ENCODE results near the gene KCNK17.

Gene KCNK17

DNA sequence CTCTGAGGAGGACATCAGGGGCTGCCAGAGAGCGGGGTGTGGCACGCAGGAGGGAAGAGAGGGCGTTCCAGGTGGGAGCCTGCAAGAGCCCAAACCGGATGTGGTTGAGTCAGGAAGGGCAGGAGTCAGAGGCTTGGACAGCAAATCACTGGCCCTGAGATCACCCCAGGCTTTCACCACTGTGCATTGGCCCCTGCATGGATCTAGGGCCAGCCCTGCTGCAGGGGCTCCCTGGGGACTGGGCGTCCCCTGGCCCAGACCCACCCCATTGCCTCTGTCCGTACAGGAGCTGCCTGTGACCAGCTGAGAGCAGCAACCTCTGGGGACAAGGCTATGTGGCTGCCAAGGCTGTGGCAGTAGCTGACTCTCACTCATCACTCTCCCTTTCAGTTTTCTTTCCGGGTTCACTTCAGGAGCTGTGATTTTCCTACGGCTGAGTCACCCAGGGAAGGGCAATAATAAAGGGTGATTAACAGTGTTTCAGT, 33.9 kb downstream of the KCNK17 start:
- Histone ChIP-seq H2BK120ac (ENCODE audit: low read depth, low read length) (no peak overlapping the region), H3K18ac (ENCODE audit: low read length) (peak overlapping the region; percentile 15), H4K91ac (ENCODE audit: low read depth, low read length, poor library complexity) (no peak overlapping the region), H3K14ac (ENCODE audit: low read length) (no peak overlapping the region), H4K8ac (ENCODE audit: low read depth, low read length) (no peak overlapping the region), H2BK15ac (ENCODE audit: low read length) (no peak overlapping the region), H2AFZ (ENCODE audit: low read length) (no peak overlapping the region), H2BK12ac (ENCODE audit: low read length) (peak overlapping the region; percentile 36), H2AK5ac (ENCODE audit: low read depth, low read length) (no peak overlapping the region), H3K23ac (ENCODE audit: low read depth, low read length, poor library complexity) (no peak overlapping the region), H3K4me1 (ENCODE audit: control insufficient read depth in 2 of 2, insufficient read depth in 1 of 2, low read depth in 1 of 2, low read length in 2 of 2) (no peaks in the 10 kb centered on the region), H3K36me3 (replicated peaks in 1 of 2; ENCODE audit: control insufficient read depth in 2 of 2, insufficient read depth in 2 of 2, low read length in 2 of 2) (no peaks in the 10 kb centered on the region), H3K4me2 (ENCODE audit: insufficient read depth, low read length, poor library complexity, severe bottlenecking) (no peak overlapping the region), H3K27me3 (ENCODE audit: control insufficient read depth in 3 of 3, insufficient read depth in 3 of 3, low read depth in 1 of 3, low read length in 3 of 3) (peaks cover 0 to 34% (median 0%) of the 10 kb centered on the region in 3 experiments), H3K4me3 (ENCODE audit: low read length in 2 of 2) (no peak overlapping the region), H3K9ac (ENCODE audit: low read depth, low read length, poor library complexity) (no peak overlapping the region), H3K4ac (ENCODE audit: low read length) (no peak overlapping the region), H3K27ac (replicated peaks; ENCODE audit: low read length) (no peak overlapping the region), H3K9me3 (replicated peaks in 1 of 2; ENCODE audit: control insufficient read depth in 2 of 2, insufficient read depth in 1 of 2, low read depth in 1 of 2, low read length in 2 of 2) (no peaks in the 10 kb centered on the region), H3K79me1 (ENCODE audit: low read depth, low read length) (no peaks in the 10 kb centered on the region), H2BK5ac (ENCODE audit: low read length) (no peak overlapping the region)
- DNase-seq (ENCODE audit: low spot score), result no peak
- no CpG with 5 or more reads among the region's 8 CpGs for WGBS, 2 donors (ENCODE audit: extremely low coverage in 2 of 2, insufficient read length in 2 of 2, insufficient replicate concordance in 1 of 2)

DNA sequence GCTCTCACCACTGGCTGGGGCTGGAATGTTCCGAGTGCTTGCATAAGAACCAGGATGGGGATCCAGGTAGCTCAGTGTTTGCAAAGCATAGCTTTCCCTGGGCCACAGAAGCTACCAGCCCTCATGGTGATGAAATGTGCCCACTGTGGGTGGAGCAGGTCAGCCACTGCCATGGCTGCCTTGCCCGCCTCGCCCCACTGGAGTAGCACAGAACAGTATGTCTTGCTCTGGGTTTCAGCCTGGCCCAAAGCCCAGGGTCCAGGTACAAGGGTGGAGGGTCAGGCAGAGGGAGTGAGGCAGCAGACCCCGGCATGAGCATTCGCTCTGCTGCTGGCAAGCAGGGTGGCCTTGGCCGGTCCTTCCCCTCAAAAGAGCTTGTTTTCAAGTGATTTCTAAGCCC, 34.7 kb downstream of the KCNK17 start:
- WGBS, 2 donors (ENCODE audit: extremely low coverage in 2 of 2, insufficient read length in 2 of 2, insufficient replicate concordance in 1 of 2), result no CpG with 5 or more reads among the region's 6 CpGs

DNA sequence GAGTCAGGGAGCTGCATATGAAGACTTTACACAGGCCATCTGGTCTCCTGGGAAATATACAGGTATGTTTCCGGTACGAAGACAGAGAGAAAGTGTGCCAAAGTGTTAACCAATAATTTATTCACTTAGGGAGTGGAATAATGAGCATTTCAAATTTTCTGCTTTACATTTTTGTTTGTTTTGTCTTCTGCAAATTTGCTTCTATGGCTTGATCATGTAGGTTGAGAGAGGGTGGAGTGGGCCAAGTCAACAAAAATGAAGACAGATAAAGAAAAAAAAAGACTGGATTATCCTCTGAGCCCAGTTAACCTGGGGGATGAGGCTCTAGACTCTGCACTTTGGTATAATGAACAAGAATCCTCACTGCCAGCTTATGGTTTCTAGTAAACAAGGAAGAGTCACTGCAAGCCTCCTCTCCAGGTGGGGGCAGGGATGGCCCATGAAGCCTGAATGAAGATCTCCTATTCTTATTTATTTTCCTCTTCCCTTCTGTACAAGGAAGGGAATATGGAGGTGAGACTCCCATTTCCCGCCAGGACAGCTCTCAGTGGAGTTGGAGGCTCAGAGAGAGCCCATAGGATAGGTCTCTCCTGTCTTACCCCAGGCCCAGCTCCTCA, 37.7 kb downstream of the KCNK17 start:
- no peak overlapping the region for H2BK5ac ChIP-seq (ENCODE audit: low read length)
- DNase-seq (ENCODE audit: low spot score), result no peak
- no peak overlapping the region for H3K23ac ChIP-seq (ENCODE audit: low read depth, low read length, poor library complexity)

More for the DNA sequence above, 34.7 kb downstream of the KCNK17 start:
- no peak overlapping the region for H3K4me2 ChIP-seq (ENCODE audit: insufficient read depth, low read length, poor library complexity, severe bottlenecking)
- no peaks in the 10 kb centered on the region for H3K4me1 ChIP-seq (ENCODE audit: control insufficient read depth in 2 of 2, insufficient read depth in 1 of 2, low read depth in 1 of 2, low read length in 2 of 2)
- H3K14ac ChIP-seq (ENCODE audit: low read length), result no peak overlapping the region
- H3K23ac ChIP-seq (ENCODE audit: low read depth, low read length, poor library complexity), result no peak overlapping the region
- H3K27ac ChIP-seq (replicated peaks; ENCODE audit: low read length), result no peak overlapping the region
- no peak overlapping the region for H2BK120ac ChIP-seq (ENCODE audit: low read depth, low read length)
- H3K79me1 ChIP-seq (ENCODE audit: low read depth, low read length), result no peaks in the 10 kb centered on the region
- H4K8ac ChIP-seq (ENCODE audit: low read depth, low read length), result no peak overlapping the region
- no peak for DNase-seq (ENCODE audit: low spot score)
- no peak overlapping the region for H2AFZ ChIP-seq (ENCODE audit: low read length)
- H3K18ac ChIP-seq (ENCODE audit: low read length), result peak overlapping the region; percentile 50
- no peak overlapping the region for H4K91ac ChIP-seq (ENCODE audit: low read depth, low read length, poor library complexity)
- no peak overlapping the region for H3K4me3 ChIP-seq (ENCODE audit: low read length in 2 of 2)
- no peaks in the 10 kb centered on the region for H3K36me3 ChIP-seq (replicated peaks in 1 of 2; ENCODE audit: control insufficient read depth in 2 of 2, insufficient read depth in 2 of 2, low read length in 2 of 2)
- H2AK5ac ChIP-seq (ENCODE audit: low read depth, low read length), result no peak overlapping the region
- no peak overlapping the region for H2BK15ac ChIP-seq (ENCODE audit: low read length)
- no peak overlapping the region for H3K9ac ChIP-seq (ENCODE audit: low read depth, low read length, poor library complexity)
- no peak overlapping the region for H2BK5ac ChIP-seq (ENCODE audit: low read length)
- no peak overlapping the region for H2BK12ac ChIP-seq (ENCODE audit: low read length)
- H3K27me3 ChIP-seq (ENCODE audit: control insufficient read depth in 3 of 3, insufficient read depth in 3 of 3, low read depth in 1 of 3, low read length in 3 of 3), result peaks cover 0 to 34% (median 0%) of the 10 kb centered on the region in 3 experiments
- H3K4ac ChIP-seq (ENCODE audit: low read length), result no peak overlapping the region
- H3K9me3 ChIP-seq (replicated peaks in 1 of 2; ENCODE audit: control insufficient read depth in 2 of 2, insufficient read depth in 1 of 2, low read depth in 1 of 2, low read length in 2 of 2), result no peaks in the 10 kb centered on the region

DNA sequence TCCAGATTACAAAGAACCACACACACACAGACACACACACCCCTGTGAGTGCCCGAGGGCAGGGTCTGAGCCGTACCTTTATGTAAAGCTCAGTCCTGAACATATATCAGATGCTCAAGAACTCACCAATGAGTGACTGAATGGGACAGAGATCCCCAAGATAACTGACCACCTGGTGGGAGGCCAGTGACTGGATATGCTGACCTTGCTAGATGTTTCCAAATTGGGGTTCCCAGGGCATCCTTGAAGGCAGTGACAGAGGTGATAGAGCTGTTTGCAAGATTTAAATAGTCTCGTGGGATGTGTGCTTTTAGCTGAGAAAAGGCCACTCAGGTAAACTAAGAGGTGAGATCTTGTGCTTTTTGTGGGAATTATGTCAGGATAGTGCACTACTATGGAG, 39.3 kb downstream of the KCNK17 start:
- Histone ChIP-seq H3K14ac (ENCODE audit: low read length) (no peak overlapping the region), H2BK120ac (ENCODE audit: low read depth, low read length) (no peak overlapping the region), H3K27me3 (ENCODE audit: control insufficient read depth in 3 of 3, insufficient read depth in 3 of 3, low read depth in 1 of 3, low read length in 3 of 3) (peaks cover 0 to 9% (median 0%) of the 10 kb centered on the region in 3 experiments), H3K79me1 (ENCODE audit: low read depth, low read length) (no peaks in the 10 kb centered on the region), H4K8ac (ENCODE audit: low read depth, low read length) (no peak overlapping the region), H3K27ac (replicated peaks; ENCODE audit: low read length) (no peak overlapping the region), H3K4me1 (ENCODE audit: control insufficient read depth in 2 of 2, insufficient read depth in 1 of 2, low read depth in 1 of 2, low read length in 2 of 2) (no peaks in the 10 kb centered on the region), H3K4me2 (ENCODE audit: insufficient read depth, low read length, poor library complexity, severe bottlenecking) (no peak overlapping the region), H3K36me3 (replicated peaks in 1 of 2; ENCODE audit: control insufficient read depth in 2 of 2, insufficient read depth in 2 of 2, low read length in 2 of 2) (no peaks in the 10 kb centered on the region), H3K4ac (ENCODE audit: low read length) (no peak overlapping the region), H3K9ac (ENCODE audit: low read depth, low read length, poor library complexity) (no peak overlapping the region), H2AFZ (ENCODE audit: low read length) (no peak overlapping the region), H4K91ac (ENCODE audit: low read depth, low read length, poor library complexity) (no peak overlapping the region), H2BK12ac (ENCODE audit: low read length) (no peak overlapping the region), H2BK5ac (ENCODE audit: low read length) (no peak overlapping the region), H3K18ac (ENCODE audit: low read length) (no peak overlapping the region), H3K9me3 (replicated peaks in 1 of 2; ENCODE audit: control insufficient read depth in 2 of 2, insufficient read depth in 1 of 2, low read depth in 1 of 2, low read length in 2 of 2) (no peaks in the 10 kb centered on the region), H2BK15ac (ENCODE audit: low read length) (no peak overlapping the region), H2AK5ac (ENCODE audit: low read depth, low read length) (no peak overlapping the region), H3K4me3 (ENCODE audit: low read length in 2 of 2) (no peak overlapping the region), H3K23ac (ENCODE audit: low read depth, low read length, poor library complexity) (no peak overlapping the region)
- DNase-seq (ENCODE audit: low spot score), result no peak
- WGBS, 2 donors (ENCODE audit: extremely low coverage in 2 of 2, insufficient read length in 2 of 2, insufficient replicate concordance in 1 of 2), result no CpG with 5 or more reads among the region's 3 CpGs

More for the DNA sequence above, 37.7 kb downstream of the KCNK17 start:
- peaks cover 0 to 20% (median 0%) of the 10 kb centered on the region in 3 experiments for H3K27me3 ChIP-seq (ENCODE audit: control insufficient read depth in 3 of 3, insufficient read depth in 3 of 3, low read depth in 1 of 3, low read length in 3 of 3)
- H3K36me3 ChIP-seq (replicated peaks in 1 of 2; ENCODE audit: control insufficient read depth in 2 of 2, insufficient read depth in 2 of 2, low read length in 2 of 2), result no peaks in the 10 kb centered on the region
- H4K91ac ChIP-seq (ENCODE audit: low read depth, low read length, poor library complexity), result no peak overlapping the region
- no peak overlapping the region for H2BK12ac ChIP-seq (ENCODE audit: low read length)
- H3K9me3 ChIP-seq (replicated peaks in 1 of 2; ENCODE audit: control insufficient read depth in 2 of 2, insufficient read depth in 1 of 2, low read depth in 1 of 2, low read length in 2 of 2), result no peaks in the 10 kb centered on the region
- no peak overlapping the region for H2BK15ac ChIP-seq (ENCODE audit: low read length)
- H3K18ac ChIP-seq (ENCODE audit: low read length), result no peak overlapping the region
- WGBS, 2 donors (ENCODE audit: extremely low coverage in 2 of 2, insufficient read length in 2 of 2, insufficient replicate concordance in 1 of 2), result no CpG with 5 or more reads among the region's 3 CpGs
- H3K4me3 ChIP-seq (ENCODE audit: low read length in 2 of 2), result no peak overlapping the region
- H3K4me2 ChIP-seq (ENCODE audit: insufficient read depth, low read length, poor library complexity, severe bottlenecking), result no peak overlapping the region
- H3K79me1 ChIP-seq (ENCODE audit: low read depth, low read length), result no peaks in the 10 kb centered on the region
- no peak overlapping the region for H3K9ac ChIP-seq (ENCODE audit: low read depth, low read length, poor library complexity)
- no peak overlapping the region for H3K4ac ChIP-seq (ENCODE audit: low read length)
- H2AFZ ChIP-seq (ENCODE audit: low read length), result no peak overlapping the region
- no peak overlapping the region for H2BK120ac ChIP-seq (ENCODE audit: low read depth, low read length)
- no peak overlapping the region for H2AK5ac ChIP-seq (ENCODE audit: low read depth, low read length)
- H3K14ac ChIP-seq (ENCODE audit: low read length), result no peak overlapping the region
- no peak overlapping the region for H3K27ac ChIP-seq (replicated peaks; ENCODE audit: low read length)
- no peaks in the 10 kb centered on the region for H3K4me1 ChIP-seq (ENCODE audit: control insufficient read depth in 2 of 2, insufficient read depth in 1 of 2, low read depth in 1 of 2, low read length in 2 of 2)
- no peak overlapping the region for H4K8ac ChIP-seq (ENCODE audit: low read depth, low read length)

Measured in neuronal stem cell (in vitro differentiated cells).